Coronary artery (tissue), 2 donors: ENCODE measurements around the gene SCN9A.

Source experiments
- DNase-seq: peaks from one replicate; pipeline ENCODE4 v3.0.0-alpha.2; 2017; ENCODE audit warnings: low spot score
- H3K27ac ChIP-seq, 2 donors: fragments of 200-600 bp; sonication (generic); one replicate each; pipeline ENCODE4 v1.5.1; 2016 to 2019
- H3K4me3 ChIP-seq: fragments of 200-600 bp; sonication (generic); 2 replicates; pipeline ENCODE4 v1.5.1; 2016; ENCODE audit warnings: mild to moderate bottlenecking, moderate library complexity
- CTCF ChIP-seq: fragments of 200-600 bp; sonication (generic); IDR thresholded peaks from one replicate; pipeline ENCODE4 v1.5.1; 2019; ENCODE audit warnings: antibody characterized with exemption

SCN9A gene

GRCh38 chr2:166238176-166238575 is 137.6 kb downstream of the SCN9A start:
- DNase-seq: no peak
- no peak overlapping the region for H3K27ac ChIP-seq
- no peak overlapping the region for H3K4me3 ChIP-seq
- TF ChIP-seq CTCF: no peak

GRCh38 chr2:166234112-166234846 is 141.5 kb downstream of the SCN9A start:
- no peak overlapping the region for H3K27ac ChIP-seq
- DNase-seq: no peak
- no peak overlapping the region for H3K4me3 ChIP-seq
- TF ChIP-seq CTCF: no peak

GRCh38 chr2:166233244-166233643 is 142.5 kb downstream of the SCN9A start:
- Histone ChIP-seq H3K4me3 (no peak overlapping the region), H3K27ac (no peak overlapping the region)
- TF ChIP-seq CTCF: no peak
- DNase-seq: no peak

- Histone ChIP-seq H3K27ac (no peak overlapping the region), H3K4me3 (no peak overlapping the region)
- no peak for DNase-seq
- no peak for TF ChIP-seq CTCF
These were observed 145.0 kb downstream of the SCN9A start for GRCh38 chr2:166230724-166231070.

- Histone ChIP-seq H3K27ac (no peak overlapping the region), H3K4me3 (no peak overlapping the region)
- DNase-seq: no peak
- TF ChIP-seq CTCF: no peak
These were observed 145.6 kb downstream of the SCN9A start for GRCh38 chr2:166230024-166230723.

GRCh38 chr2:166229678-166230023 is 146.1 kb downstream of the SCN9A start:
- Histone ChIP-seq H3K4me3 (no peak overlapping the region), H3K27ac (no peak overlapping the region)
- no peak for TF ChIP-seq CTCF
- no peak for DNase-seq

- H3K4me3 ChIP-seq: no peak overlapping the region
- no peak for TF ChIP-seq CTCF
- DNase-seq: no peak
- H3K27ac ChIP-seq: no peak overlapping the region
These were observed 151.5 kb downstream of the SCN9A start for GRCh38 chr2:166224197-166224596.
